SK-N-SH treated with all-trans-retinoic acid at 6 μM for 48 hours (cell line): ENCODE results near the gene ACTN1.

Experiments used
- GLIS3 ChIP-seq: fragments of 250-450 bp; sonication (Bioruptor Pico); IDR thresholded peaks from 2 replicates; pipeline ENCODE4 v1.5.0; 2020; ENCODE audit warnings: mild to moderate bottlenecking, moderate library complexity
- ISL1 ChIP-seq: fragments of 250-450 bp; sonication (Bioruptor Pico); IDR thresholded peaks from 2 replicates; pipeline ENCODE4 v2.1.2; 2022; ENCODE audit warnings: mild to moderate bottlenecking, moderate library complexity
- PATZ1 ChIP-seq: fragments of 250-450 bp; sonication (Bioruptor Pico); IDR thresholded peaks from 2 replicates; pipeline ENCODE4 v1.8.0; 2020; ENCODE audit warnings: mild to moderate bottlenecking, moderate library complexity, borderline replicate concordance
- PPARA ChIP-seq: fragments of 250-450 bp; sonication (Bioruptor Pico); IDR thresholded peaks from 2 replicates; pipeline ENCODE4 v1.5.0; 2020; ENCODE audit warnings: mild to moderate bottlenecking, borderline replicate concordance
- ZC3H10 ChIP-seq: fragments of 250-450 bp; sonication (Bioruptor Pico); IDR thresholded peaks from 2 replicates; pipeline ENCODE4 v1.5.1; 2021; ENCODE audit warnings: mild to moderate bottlenecking, moderate library complexity
- ZFP3 ChIP-seq: fragments of 250-450 bp; sonication (Bioruptor Pico); IDR thresholded peaks from 2 replicates; pipeline ENCODE4 v1.5.0; 2020; ENCODE audit warnings: mild to moderate bottlenecking, moderate library complexity
- ZNF565 ChIP-seq: fragments of 450-650 bp; formaldehyde crosslinking; conservative IDR thresholded peaks from 2 replicates; pipeline ENCODE4 v1.5.0; 2020; ENCODE audit warnings: low read depth, mild to moderate bottlenecking, moderate library complexity

- no peak for TF ChIP-seq ZFP3 (CRISPR knock-in tag)
- no peak for TF ChIP-seq ZNF565 (CRISPR knock-in tag)
- no peak for TF ChIP-seq ISL1 (CRISPR knock-in tag)
- TF ChIP-seq PATZ1 (CRISPR knock-in tag), result no peak
- TF ChIP-seq GLIS3 (CRISPR knock-in tag), result no peak
- no peak for TF ChIP-seq ZC3H10 (CRISPR knock-in tag)
- no peak for TF ChIP-seq PPARA (CRISPR knock-in tag)
Measured at GRCh38 chr14:68976160-68977067, 2.7 kb downstream of the ACTN1 start.
